Sigmoid colon (tissue), 4 donors: ENCODE results near the gene CGB8.

Experiments
- CTCF ChIP-seq, 4 experiments: fragments of 450-650 bp in 3 of 4; fragments of 200-600 bp in 1 of 4; IDR thresholded peaks; one replicate each; pipeline ENCODE4 v1.5.1; 2016 to 2019; ENCODE audit warnings: antibody characterized with exemption in 4 of 4, mild to moderate bottlenecking in 3 of 4, moderate library complexity in 2 of 4
- EP300 ChIP-seq, 4 donors: sonication (generic); formaldehyde crosslinking; IDR thresholded peaks; one replicate each; pipeline ENCODE4 v1.6.1; 2017; ENCODE audit warnings: antibody characterized with exemption in 4 of 4
- POLR2A ChIP-seq, 2 donors: fragments of 450-650 bp; IDR thresholded peaks; one replicate each; pipeline ENCODE4 v1.6.1; 2016; ENCODE audit warnings: antibody characterized with exemption in 2 of 2, mild to moderate bottlenecking in 2 of 2, moderate library complexity in 2 of 2
- POLR2AphosphoS5 ChIP-seq, 4 donors: sonication (generic); formaldehyde crosslinking; IDR thresholded peaks; one replicate each; pipeline ENCODE4 v1.6.1; 2017; ENCODE audit warnings: antibody characterized with exemption in 4 of 4

GRCh38 chr19:49020931-49021895 lies 27.7 kb downstream of the CGB8 start:
- TF ChIP-seq EP300 (IDR thresholded peaks at IDR 0.05) = no peak
- no peak for TF ChIP-seq CTCF (IDR thresholded peaks at IDR 0.05)
- TF ChIP-seq POLR2A (IDR thresholded peaks at IDR 0.05) = no peak
- TF ChIP-seq POLR2AphosphoS5 (IDR thresholded peaks at IDR 0.05) = no peak
